Nucleus accumbens (tissue), 56 donors: ENCODE results near the gene HINFP.
"Not testable (repeated sequence)": the region's sequence is repeated elsewhere in the genome, so short reads cannot be mapped to it uniquely, and the experiment has no call there.

Experiments used
- DNase-seq, 56 donors: peaks; one replicate each; lab custom pipeline; 2025; lab: John Stamatoyannopoulos, UW

The HINFP gene

GRCh38 chr11:119115484-119116234, 5.7 kb upstream of the HINFP start:
- DNase-seq: peak in 12 of 56 donors; percentile 6 to 46 (median 25)

- DNase-seq: no peak
Observed at GRCh38 chr11:119116235-119116594, 5.2 kb upstream of the HINFP start.

- DNase-seq: no peak
Observed at GRCh38 chr11:119116601-119117000, 4.8 kb upstream of the HINFP start.

- DNase-seq: peak in 1 of 56 donors; percentile 11
Observed at GRCh38 chr11:119117004-119117706, 4.2 kb upstream of the HINFP start.

- DNase-seq: no peak
Observed at GRCh38 chr11:119118227-119118626, 3.2 kb upstream of the HINFP start.

DNA sequence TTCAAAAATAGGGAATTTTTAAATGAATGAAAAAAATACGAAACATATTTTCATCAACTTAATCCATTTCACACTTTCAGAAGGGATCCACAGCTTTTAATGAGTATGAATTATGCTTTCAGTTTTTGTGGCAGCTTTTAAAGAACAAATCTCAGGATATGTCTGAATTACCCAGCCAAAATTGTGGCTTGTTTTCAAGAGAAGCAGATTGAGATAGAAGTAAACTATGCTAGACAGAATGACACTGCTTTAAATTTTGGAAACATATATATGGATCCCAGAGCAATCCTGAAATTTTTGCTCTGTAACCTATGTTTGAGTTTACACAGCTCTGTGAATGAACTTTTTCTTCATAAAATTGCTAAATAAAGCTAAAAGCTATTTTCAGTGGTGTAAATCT, 2.4 kb upstream of the HINFP start:
- DNase-seq: no peak

GRCh38 chr11:119120639-119121007, 757 bp upstream of the HINFP start:
- peak in 1 of 56 donors; percentile 50 for DNase-seq

- DNase-seq: no peak
Observed at GRCh38 chr11:119121811-119122124, 388 bp downstream of the HINFP start.

DNA sequence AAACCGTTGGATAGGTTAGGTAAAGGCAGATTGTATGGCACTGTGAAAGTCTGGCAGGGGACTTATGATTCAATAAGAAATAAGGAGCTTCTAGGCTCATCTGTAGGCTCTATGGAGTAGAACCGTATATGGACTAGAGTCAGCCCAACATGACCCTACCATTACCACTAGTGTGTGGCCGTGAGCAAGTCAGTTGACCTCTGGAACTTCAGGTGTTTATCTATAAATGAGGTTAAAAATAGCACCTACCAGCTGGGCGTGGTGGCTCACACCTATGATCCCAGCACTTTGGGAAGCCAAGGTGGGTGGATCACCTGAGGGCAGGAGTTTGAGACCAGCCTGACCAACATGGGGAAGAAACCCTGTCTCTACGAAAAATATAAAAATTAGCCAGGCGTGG, 4.4 kb downstream of the HINFP start:
- no peak for DNase-seq

GRCh38 chr11:119126675-119127268, 5.4 kb downstream of the HINFP start:
- DNase-seq: no peak

GRCh38 chr11:119130662-119131061, 9.3 kb downstream of the HINFP start:
- no peak for DNase-seq

DNA sequence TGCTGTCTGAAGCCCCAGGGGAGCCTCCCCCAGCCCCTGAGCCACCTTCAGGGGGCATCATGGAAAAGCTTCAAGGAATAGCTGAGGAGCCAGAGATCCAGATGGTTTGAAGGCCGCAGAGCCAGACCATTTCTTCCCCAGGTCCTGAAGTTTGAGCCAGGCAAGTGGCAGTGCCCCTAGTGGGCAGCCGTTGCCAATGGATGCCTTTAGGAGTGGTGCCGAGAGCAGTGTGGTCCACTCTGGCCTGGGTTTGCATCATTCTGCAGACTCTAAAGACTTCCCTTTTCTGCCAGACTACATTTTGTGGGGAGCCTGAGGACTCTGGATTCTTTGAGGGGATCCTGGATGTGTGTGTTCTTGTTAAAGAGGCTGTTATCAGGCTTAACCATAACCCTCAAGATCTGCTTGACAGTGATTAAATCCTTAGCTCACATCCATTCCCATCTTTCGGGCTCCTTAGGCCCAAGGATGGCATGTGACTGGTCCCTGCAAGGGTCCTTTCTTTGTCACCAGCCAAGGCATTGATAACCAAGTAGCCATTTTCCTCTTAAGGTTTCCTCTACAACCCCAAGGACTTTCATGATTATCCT, 13.1 kb downstream of the HINFP start:
- no peak for DNase-seq

- not testable (repeated sequence) for DNase-seq
Observed at GRCh38 chr11:119139276-119139675, 17.9 kb downstream of the HINFP start.

GRCh38 chr11:119144825-119145486, 23.6 kb downstream of the HINFP start:
- DNase-seq: peak in 11 of 56 donors; percentile 4 to 47 (median 16)

DNA sequence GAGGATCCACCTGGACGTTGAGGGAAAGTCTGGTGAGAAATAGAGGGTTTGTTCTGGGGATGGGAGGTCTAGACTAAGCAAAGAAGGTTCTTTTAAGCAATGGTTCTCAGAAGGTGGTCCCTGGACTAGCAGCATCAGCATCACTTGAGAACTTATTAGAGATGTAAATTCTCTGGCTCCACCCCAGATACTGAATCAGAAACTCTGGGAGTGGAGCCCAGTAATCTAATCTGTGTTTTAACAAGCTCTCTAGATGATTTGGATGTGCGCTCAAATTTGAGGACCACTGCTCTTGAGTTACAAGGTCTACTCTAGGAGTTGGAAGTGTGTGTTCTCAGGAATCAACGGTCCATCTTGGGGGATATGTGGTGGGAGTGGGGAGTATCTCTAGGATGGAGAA, 24.2 kb downstream of the HINFP start:
- DNase-seq: no peak

GRCh38 chr11:119147604-119148333, 26.4 kb downstream of the HINFP start:
- DNase-seq: no peak

DNA sequence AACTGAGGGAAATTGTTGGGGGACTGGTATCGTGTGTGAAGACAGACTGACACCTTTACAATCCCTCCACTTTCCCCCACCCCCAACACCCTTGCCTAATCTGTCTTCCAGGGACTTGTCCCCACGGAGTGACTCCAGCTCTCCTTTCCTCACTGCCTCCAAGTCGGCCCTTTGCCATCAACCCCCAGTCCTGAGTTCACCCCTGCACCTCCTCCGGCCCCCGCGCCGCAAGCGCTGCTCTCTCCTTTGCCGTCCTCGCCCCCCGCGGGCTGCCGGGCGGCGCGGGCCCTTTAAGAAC, 27.3 kb downstream of the HINFP start:
- DNase-seq: no peak

- DNase-seq: peak in 4 of 56 donors; percentile 12 to 60 (median 30)
Observed at GRCh38 chr11:119149018-119149785, 27.8 kb downstream of the HINFP start, which contains the start of gene ABCG4. TSS of gene ABCG4 (plus strand) at chr11:119149052. CDS start at chr11:119149966, 914 bp downstream.

DNA sequence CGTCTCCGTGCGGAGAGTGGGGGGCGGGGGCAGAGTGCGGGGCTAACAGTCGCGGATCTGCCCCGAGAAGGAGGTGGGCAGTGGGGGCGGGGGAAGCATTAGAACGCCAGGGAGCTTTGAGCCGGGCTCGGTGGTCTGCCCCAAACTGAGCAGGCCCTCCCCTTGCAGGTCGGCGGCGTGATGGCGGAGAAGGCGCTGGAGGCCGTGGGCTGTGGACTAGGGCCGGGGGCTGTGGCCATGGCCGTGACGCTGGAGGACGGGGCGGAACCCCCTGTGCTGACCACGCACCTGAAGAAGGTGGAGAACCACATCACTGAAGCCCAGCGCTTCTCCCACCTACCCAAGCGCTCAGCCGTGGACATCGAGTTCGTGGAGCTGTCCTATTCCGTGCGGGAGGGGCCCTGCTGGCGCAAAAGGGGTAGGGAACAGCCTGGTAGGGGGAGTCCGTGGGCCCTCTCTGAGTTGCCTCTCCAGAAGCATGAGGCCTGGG, 28.5 kb downstream of the HINFP start:
- DNase-seq: peak in 1 of 56 donors; percentile 54
